ENCODE measurements around the gene SERPINE3.

DNA sequence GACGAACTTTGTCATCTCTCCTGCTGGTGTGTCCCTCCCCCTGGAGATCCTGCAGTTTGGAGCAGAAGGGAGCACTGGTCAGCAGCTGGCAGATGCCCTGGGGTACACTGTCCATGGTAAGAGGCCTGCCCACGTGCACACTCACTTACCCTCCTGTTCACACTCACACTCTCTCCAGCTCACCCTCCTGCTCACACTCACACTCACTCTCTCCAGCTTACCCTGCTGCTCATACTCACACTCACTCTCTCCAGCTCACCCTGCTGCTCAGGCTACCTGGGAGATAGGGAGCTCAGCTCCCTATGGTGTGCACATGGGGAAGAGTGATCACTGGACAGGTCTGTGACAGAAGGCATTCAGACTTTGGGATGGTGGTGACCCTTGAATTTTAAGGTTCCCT is 1.7 kb downstream of the SERPINE3 start:
- TF ChIP-seq, protein P1, sequence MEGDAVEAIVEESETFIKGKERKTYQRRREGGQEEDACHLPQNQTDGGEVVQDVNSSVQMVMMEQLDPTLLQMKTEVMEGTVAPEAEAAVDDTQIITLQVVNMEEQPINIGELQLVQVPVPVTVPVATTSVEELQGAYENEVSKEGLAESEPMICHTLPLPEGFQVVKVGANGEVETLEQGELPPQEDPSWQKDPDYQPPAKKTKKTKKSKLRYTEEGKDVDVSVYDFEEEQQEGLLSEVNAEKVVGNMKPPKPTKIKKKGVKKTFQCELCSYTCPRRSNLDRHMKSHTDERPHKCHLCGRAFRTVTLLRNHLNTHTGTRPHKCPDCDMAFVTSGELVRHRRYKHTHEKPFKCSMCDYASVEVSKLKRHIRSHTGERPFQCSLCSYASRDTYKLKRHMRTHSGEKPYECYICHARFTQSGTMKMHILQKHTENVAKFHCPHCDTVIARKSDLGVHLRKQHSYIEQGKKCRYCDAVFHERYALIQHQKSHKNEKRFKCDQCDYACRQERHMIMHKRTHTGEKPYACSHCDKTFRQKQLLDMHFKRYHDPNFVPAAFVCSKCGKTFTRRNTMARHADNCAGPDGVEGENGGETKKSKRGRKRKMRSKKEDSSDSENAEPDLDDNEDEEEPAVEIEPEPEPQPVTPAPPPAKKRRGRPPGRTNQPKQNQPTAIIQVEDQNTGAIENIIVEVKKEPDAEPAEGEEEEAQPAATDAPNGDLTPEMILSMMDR (IDR thresholded peaks at IDR 0.05) = no peak
- no peak for TF ChIP-seq POLR2A (IDR thresholded peaks at IDR 0.05)

Measured in esophagus squamous epithelium (tissue), 4 donors.